ENCODE measurements around the gene PARP12.

DNA sequence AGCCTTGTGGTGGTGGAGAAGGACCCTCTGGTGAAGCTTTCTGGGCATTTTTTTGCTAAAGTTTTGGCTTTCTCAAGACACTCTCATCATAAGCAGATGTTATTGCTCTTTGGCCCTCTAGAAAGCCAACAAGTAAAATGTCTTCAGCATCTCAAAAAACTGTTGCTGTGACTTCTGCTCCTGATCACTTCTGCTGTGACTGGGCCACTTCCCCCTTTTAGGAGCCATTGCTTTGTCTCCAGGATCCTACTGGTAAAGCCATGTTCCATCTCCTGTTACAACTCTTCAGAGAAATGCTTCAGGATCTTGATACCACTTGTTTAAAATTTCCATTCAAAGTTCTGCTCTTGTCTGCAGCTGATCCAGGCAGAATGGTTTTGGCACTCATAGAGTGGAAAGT is 10.9 kb downstream of the PARP12 start:
- no peak for TF ChIP-seq POLR2AphosphoS5 (IDR thresholded peaks at IDR 0.05; ENCODE audit: low read depth, low read length)
- no peak for TF ChIP-seq SIN3A (IDR thresholded peaks at IDR 0.05; ENCODE audit: borderline replicate concordance, insufficient read depth, low read length)
- no peak for TF ChIP-seq REST (IDR thresholded peaks at IDR 0.05; ENCODE audit: insufficient read depth in 1 of 2, low read depth in 2 of 2, low read length in 2 of 2)
- TF ChIP-seq TAF1 (IDR thresholded peaks at IDR 0.05; ENCODE audit: borderline replicate concordance, insufficient read depth, low read length): no peak
- TF ChIP-seq FOXP2 (optimal IDR thresholded peaks at IDR 0.05; ENCODE audit: borderline replicate concordance, extremely low read depth, extremely low read length, insufficient read depth): no peak

Data from PFSK-1 (cell line).